Stimulated activated CD4-positive, alpha-beta T cell treated with anti-CD3 and anti-CD28 coated beads, Interleukin-4, amount 100 ng/mL, for 1 hour (primary cell): ENCODE data around the gene SMIM12.

Source experiments
- DNase-seq: peaks from one replicate; pipeline ENCODE4 v3.0.0-alpha.2; 2020

SMIM12 gene, protein sequence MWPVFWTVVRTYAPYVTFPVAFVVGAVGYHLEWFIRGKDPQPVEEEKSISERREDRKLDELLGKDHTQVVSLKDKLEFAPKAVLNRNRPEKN

DNA sequence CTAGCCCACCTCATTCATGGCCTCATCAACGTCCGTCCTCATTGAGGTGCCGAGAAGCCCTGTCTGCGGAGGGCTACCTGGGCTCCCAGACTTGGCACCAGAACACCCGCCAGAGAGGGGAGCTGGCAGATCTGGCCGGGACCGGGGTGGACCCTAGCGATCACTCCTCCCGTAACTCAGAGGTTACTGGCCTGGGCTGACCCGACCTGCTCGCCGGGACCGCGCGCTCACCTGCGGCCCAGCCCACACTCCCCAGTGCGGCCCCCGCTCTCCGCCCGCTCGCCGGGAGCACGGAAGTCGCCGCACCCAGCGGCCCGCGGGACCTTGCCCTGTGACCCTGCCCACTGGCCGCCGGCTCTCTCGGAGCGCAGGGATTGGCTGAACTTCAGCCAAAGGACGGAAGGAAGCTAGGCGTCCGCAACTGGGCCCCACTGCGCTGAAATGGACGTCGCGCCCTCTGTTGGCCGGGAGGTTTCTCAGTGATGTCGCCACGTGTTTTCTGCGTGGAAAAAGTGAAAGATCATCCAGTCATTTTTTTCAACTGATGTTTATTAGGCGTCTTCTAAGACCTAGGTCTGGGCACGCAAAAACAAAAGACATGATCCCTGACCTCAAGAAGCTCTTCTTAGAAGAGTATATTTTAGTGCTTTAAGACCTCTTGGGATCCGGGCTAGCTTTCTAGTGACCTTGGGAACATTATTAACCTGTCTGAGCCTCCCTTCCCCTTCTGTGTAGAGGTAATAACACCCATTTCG, at the start of gene SMIM12:
Gene SMIM12 (minus strand): TSS at position 304 of the 755 bp plus-strand sequence. CDS start 3,772 bp downstream, outside the sequence.
- DNase-seq, result peak; percentile 93

DNA sequence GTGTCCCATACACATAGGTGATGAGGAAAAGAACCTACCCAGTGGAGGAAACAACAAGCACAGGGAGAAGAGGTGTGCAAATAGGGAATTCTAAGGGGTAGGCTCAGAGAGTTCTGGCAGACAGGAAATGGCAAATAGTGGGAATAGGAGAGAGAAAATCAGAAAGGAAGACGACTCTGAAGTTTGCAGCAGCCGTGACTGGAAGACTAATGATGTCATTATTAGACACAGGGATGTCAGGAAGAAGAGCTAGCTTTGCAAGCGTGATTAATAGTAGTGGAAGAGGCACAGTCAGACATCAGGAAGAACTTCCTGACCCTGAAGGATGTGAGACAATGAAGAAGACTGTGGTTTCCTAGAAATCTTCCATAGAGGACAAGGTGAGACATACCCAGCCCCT, 48.8 kb upstream of the SMIM12 start:
- DNase-seq, result no peak

DNA sequence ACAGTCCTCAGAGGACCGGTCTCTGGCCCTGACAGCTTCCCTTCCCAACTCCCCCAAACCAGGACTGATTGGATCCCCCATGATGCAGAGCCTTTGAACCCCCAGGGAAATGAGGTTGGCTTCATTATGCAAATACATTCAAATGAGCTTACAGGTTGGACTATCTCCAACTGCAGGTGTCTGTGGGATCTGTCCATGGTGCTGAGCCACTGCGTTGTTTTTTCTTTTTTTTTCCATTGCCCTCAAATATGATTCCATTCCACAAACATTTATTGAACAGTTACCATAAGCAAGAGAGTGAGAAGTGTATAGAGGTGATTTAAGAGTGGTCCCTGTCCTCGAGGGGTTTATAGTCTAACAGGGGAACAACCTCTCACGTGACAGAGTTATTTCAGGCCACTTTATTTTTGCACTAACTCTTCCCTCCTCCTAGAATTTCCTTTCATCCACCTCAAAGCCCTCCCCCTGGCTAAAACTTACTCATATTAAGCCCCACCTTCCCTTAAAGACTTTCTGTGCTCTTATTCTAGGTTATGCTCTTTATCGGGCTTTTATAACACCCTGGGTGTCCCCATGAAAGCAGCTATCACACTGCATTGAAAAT, 48.0 kb upstream of the SMIM12 start:
- DNase-seq, result no peak

DNA sequence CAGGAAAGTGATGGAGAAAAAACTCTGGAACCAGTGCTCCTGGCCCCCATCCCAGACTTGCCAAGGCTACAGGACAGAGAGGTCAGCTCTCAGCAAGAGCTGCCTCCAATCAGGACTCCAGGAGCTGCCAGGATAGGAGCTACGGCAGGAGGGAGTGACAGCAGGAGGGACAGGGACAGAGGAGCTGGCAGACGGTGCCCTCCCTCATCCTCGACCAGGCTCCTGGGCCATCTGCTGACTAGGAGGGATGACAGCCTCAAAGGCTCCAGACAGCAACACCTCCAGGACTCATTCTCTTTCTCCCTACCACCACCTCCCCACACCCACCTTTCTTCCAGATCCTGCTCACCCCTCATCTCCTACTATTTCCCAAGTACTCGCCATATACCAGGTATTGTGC, 47.2 kb upstream of the SMIM12 start:
- DNase-seq, result no peak

DNA sequence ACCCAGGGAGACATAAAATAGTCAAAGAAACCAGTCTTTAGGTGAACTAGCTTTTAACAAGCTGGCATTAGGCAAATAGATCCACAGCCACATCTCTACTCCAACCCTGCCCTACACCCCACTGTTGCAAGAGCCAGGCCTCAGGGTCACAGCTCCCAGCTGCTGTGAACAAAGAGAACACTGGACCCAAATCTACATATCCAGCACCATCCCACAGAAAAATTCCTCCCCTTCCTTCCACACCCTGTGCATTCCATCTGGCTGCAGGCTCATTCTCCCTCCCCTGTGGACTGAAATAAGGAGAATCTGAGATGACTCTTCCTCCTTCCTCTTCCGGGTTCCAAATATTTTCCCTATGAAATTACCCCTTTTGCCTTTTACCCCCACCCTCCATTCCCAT, 46.7 kb upstream of the SMIM12 start:
- no peak for DNase-seq

DNA sequence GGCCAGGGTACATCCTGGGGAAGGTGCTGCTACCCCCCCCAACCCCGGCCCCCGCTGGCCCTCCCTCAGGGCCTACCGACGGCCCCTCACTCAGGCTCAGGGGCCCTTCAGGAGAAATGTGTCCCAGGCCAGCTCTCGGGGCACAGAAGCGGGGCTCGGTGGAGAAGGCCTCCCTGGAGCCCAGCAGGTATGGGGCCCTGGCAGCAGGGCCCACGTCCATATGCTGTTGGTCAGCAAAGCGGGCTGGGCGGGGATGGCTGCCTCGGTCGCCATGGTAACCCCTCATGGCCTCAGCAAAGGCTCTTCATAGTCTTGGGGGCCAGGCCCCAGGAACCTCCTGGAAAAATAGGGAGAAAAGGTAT, 45.5 kb upstream of the SMIM12 start:
- no peak for DNase-seq

DNA sequence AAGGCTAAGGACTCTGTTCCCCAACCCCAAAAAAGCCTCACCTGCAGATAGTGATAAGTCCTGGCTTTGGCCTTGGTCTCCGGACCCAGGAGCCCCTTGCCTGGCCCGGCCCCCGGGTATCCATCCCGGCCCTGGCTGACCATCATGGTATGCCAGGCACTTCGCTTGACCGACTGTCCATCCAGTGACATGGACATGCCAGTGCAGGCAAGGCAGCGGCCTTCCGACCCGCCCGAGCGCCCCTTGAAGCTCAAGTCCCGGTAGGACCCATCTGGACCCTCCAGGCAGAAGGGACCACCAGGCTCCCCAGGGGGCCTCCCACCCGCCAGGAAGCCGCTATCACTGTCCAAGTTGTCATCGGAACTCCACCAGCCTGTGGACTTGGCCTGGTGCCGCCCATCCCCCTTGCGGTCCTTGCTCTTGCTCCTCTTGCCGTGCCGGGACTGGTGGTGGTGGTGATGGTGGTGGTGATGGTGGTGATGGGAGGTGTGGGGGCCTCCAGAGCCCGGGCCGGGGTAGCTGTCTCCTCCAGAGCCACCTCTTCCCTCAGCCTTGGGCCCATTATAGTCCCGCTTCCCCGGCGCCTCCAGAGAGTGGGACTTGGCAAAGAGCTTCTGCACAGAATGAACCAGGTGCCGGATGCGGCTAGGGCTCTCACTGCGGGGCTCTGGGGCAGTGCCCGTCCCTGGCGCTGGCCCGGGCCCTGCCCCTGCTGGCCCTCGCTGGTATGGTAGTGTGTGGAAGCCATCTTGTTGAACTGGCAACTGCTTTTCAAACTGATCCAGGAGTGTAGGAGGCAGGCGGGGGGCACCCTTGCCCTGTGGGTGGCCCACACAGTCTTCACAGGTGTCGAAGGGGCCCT, 44.9 kb upstream of the SMIM12 start:
- no peak for DNase-seq

DNA sequence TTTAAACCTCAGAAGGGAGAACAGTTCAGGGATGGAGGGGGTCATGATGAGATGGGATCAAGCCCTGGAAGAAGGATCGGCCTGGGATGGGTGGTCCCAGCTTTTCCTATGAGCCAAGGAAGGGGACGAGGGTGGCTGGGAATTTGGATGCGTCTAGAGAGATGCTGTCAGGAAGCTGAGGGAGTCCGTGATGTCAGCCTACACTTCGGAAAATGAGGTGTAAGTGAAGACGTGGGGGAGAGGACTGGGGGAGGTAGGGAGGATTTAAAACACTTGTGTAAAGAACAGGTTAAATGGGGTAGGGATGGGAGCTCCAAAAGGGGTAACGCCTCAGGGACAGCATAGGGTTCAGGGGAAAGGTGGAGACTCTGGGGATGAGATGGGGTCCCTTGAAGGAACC, 42.4 kb upstream of the SMIM12 start:
- no peak for DNase-seq

DNA sequence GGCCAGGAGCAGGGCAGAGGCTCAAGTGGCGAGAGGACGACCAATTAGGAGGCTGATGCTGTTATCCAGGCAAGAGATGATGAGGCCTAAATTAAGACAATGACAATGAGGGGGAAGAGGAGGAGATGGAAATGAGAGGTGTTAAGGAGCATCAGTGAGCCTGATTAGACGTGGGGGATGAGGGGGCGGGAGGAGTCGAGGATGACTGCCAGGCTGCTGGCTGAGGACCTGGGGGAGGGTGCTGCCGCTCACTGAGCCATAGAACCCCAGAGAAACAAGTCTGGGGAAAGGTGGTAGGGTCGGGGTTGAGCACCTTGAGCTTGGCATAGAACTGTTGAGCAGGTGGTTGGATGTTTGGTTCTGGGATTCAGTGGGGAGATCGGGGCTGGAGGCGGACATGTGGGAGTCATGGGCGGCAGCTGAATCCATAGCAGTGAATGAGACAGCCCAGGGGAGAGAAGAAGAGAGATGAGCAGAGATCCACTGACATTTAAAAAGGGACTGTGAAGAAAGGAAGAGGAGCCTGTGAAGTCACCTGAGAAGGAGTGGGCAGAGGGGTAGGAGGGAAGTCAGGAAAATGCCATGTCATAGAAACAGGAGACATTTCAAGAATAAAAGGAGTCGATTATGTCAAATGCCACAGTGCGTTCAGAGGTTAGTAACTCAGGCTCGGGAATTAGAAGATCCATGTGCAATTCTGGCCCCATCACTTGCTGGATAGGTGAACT, 41.4 kb upstream of the SMIM12 start:
- DNase-seq, result no peak

DNA sequence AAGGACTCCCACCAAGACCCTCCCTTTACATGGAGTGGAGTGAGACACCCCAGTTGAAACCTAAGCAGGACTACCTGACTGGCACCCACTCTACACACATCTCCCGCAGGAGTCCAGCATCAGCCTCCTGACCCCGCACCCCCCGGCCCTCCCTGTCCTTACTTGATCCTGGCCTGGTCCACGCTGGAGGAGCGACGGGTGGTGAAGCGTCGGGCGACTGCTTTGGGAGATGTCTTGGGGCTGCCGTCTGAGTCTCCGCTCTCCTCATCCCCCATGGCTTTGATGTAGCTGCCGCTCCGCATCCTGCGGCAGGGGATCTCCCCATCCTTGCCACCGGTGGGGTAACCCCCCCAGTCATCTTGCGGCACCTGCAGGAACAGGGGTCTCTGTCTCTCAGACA, 40.4 kb upstream of the SMIM12 start:
- DNase-seq, result no peak

DNA sequence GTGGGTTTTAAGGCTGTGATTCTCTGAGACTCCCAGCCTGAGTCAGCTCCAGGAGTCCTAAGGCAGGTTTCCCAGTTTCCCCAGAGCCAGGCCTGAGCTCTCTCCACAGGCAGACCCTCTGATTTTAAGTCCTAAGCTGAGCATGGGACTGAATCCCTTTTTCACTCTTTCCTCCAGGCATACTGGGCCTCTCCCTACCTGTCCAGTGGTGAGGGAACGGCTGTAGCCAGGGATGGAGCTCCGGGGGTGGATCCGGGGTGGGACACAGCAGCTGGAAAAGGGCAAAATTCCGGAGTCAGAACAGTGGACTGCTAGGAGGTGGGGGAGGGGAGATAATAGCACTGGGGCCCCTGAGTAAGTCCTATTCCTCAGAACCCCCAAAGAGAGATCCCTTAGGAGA, 39.9 kb upstream of the SMIM12 start:
- no peak for DNase-seq

DNA sequence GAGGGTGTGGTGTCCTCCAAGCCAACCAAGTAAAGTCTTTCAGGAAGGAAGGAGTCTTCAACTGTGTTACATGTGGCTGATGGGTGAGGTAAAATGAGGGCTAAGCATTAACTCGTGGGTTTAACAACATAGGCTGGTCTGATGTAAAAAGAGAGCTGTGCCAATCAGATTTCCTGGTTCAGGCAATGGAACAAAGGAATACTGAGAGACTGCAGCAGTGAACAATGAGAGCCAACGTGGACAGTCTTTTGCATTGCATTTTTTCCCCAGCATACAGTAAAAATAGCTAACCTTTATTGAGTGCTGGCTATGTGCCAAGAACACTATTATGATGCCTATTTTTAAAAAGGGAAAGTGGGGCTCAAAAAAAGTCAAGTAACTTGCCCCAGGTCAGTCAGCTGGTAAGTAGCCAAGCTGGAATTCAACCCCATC, 38.8 kb upstream of the SMIM12 start:
- DNase-seq, result no peak

DNA sequence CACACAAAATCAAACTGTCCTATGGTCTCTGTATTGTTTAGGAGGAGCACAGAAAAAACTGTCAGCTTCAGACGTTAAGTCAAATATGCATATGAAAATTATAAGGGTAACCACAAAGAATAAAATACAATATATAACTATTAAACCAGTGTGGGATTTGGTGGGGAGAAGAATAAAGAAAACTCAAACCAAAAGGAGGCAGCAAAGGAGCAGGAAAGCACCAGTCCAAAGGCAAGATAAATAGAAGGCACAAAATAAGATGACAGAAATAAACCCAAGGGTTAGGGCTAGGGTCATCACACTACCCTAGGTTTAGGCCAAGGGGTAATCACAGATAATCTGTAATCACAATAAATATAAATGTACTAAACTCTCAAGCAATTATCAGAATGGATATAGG, 37.1 kb upstream of the SMIM12 start:
- no peak for DNase-seq

DNA sequence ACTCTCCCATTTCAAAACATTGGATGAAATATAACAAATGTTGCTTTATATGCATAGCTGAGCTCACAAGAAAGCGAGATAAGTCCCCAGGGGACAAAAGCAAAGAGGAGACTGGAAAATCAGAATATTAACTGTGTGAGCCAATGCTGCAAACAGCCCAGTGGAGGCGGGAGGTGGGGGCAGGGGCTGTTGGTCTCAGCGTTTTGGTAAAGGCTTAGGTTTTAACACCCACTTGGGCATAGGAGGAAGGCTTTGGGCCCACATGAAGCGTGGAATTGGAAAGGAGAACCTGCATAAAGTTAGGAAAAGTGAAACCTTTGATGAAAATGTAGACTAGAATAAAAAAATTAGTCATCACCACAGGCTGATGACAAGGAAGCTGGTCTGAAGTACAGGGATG, 30.2 kb upstream of the SMIM12 start:
- no peak for DNase-seq

DNA sequence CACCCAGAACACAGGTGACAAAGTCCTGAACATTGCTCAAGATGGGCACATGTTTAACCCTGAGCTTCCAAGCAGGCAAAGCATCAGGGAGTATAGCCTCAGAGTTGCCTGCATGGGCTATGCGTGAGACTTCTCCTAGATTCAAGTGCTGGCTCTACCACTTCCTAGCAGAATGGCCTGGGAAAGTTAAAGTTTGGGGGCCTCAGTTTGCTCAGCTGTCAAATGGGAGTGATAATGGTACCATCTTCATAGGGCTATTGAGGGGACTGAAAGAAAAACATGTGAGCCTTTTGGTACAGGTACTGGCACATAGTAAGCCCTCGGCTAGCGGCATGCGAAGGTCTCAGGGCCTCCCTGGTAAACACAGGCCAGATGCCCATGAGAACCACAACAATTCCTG, 28.0 kb upstream of the SMIM12 start:
- no peak for DNase-seq

DNA sequence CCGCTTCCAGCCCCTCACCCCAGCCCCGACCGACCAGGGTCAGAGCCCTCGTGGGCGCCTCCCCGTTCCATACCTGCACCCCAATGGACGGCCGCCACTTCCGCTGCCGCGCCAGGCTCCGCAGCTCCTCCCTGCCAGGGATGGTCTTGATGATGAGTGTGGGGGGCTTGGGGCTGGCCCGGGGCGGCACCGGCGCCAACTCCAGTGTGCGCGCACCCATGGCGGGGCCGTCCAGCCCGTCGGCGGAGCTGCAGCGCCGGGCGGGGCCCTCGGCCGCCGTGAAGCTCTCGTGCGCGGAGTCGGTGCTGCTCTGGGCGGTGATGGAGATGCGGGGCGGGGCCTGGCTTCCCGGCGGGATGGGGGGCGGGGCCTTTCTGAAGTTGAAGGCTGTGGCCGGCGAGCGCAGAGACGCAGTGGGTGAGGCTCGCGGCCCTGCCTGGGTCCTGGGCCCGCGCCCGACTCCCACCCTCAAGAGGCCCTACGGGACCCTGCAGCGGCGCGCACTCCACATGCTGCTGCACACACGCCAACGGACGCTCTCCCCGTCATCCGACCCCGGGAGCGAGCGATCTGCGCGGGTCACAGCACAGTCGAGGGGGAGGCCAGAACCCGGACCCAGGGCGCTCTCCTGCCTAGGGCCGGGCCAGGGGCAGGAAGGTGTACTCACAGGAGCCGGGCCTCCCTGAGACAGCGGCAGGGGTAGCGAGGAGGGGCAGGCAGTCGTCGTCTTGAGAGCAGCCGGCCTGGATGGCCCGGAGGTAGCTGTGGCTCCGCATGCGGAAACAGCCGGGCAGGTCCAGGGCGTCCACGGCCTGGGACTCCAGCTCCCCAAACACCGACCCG, 26.1 kb upstream of the SMIM12 start:
- peak; percentile 65 for DNase-seq

DNA sequence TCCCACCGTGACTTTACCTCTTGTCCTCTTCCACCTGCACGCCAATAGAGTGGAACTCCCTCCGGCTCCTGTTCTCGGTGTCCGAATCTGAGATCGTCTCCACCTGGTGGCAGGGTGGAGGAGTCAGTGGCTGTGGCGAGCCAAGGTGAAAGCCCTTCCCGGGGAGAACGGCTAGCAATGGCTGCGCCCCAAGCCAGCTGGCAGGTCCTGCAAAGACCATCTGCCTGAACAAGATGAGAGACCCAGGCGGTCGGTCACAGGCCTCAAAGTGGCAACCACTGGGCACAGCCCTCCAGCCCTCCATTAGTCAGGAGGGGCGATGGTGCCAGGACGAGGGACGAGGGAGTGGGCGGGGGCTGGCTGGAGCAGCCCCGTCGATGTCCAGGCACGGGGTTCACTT, 25.4 kb upstream of the SMIM12 start:
- no peak for DNase-seq

DNA sequence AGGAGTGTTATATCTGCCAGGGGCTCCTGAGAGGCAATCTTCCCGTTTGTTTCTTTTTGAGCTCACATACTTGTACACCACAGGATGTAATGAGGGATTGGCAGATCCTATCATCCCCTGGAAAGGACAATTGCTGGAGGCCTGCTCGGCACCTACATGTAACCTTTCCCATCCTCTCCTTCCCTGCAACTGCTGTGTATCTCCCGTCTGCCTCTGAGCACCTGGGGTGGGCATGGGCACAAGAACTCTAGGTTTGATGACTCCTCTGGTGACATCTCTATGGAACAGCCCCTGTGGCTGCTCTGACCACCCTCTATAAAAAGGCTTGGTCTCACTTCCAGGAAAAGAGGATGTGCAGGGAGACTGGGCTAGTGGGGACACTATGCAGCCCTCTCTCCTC, 25.0 kb upstream of the SMIM12 start:
- no peak for DNase-seq

DNA sequence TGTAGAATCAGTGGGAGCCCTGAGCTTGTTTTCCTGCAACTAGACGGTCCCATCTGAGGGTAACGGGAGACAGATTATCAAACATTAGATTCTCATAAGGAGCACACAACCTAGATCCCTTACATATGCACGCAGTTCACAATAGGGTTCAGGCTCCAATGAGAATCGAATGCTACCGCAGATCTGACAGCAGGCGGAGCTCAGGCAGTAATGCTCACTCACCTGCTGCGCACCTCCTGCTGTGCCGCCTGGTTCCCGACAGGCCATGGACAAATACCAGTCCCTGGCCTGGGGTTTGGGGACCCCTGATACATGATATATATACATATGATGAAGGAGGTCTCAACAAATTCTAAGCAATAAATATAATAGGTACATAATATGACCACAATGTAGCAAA, 19.7 kb upstream of the SMIM12 start:
- no peak for DNase-seq

DNA sequence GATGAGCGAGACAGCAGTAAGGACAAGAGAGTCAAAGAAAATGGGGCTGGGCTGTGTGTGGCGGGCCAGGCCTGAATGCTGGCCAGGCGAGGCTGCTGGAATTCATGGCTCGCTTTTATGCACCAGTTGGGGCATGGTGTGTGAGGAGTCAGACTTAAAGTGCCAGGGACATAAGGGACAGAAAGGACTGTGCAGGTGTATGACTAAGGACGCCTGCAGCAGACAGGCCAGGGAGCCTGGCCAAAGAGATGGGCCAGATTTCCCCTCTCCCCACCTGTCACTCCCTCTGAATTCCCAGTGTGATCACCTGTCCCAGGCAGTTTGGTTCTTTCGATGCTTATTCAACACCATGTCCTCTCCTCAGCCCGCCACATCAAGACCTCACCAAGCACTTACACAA, 16.9 kb upstream of the SMIM12 start:
- DNase-seq, result no peak

DNA sequence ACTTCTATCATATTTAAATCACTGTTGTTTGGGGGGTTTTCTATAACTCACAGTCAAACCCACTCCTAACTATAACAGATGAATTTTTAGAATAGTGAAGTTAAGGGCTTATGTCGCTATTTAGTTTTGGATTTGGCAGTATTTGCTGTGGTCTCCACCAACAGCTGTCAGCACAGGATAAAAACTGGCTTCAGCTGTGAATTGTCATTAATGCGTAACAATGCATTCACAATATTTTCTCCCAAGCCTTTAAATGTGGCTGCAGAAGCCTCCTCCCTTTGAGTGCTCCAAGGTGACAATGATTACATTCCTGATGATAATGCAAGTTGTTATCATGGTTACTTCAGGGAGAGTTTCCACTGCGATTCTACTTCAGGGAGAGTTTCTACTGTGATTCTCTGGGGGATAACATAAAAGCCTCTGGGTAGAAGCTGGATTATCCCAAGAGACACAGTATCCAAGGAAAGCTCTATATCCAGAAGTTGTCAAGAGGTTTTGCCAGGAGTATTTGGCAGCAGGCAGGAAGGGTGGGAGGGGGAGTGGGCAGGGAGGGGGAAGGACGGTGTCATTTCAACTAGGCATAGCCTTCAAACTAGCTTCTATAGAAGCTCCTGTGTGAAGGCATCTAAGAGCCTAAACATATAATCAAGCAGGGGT, 14.9 kb upstream of the SMIM12 start:
- no peak for DNase-seq

DNA sequence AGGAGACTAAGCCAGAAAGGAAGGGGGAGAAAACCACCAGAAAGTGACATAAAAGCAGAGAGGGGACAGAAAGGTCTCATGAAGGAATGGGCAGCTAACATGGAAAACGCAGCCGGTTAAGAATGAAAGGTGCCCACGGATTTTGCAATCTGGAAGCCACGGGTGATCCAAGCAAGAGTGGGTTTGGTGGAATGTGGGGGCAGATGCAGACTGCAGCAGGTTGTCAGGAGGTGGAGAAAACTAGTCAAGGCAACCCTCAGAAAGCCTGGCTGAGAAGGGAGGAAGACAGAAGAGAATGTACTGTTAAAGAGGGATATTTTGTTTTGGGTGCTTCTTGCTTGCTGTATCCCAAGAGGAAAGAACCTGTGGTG, 12.6 kb upstream of the SMIM12 start:
- no peak for DNase-seq
